Amygdala (tissue), 56 donors: ENCODE measurements around the gene DIP2B.
A peak's percentile ranks its signal among the peaks of the same experiment; 100 is the strongest.
"Not testable (repeated sequence)": the region's sequence is repeated elsewhere in the genome, so short reads cannot be mapped to it uniquely, and the experiment has no call there.

Experiments used
- DNase-seq, 56 donors: peaks; one replicate each; lab custom pipeline; 2025; lab: John Stamatoyannopoulos, UW

Gene DIP2B

GRCh38 chr12:50504798-50505674 lies at the start of gene DIP2B:
Gene DIP2B (plus strand): TSS chr12:50504985. CDS start chr12:50505141, 156 bp downstream.
- DNase-seq = peak; percentile 54 to 95 (median 85)

- no peak for DNase-seq
Measured at GRCh38 chr12:50458606-50459005, 46.2 kb upstream of the DIP2B start.

GRCh38 chr12:50467439-50467838 lies 37.3 kb upstream of the DIP2B start:
- DNase-seq = no peak

GRCh38 chr12:50477241-50477832 lies 27.4 kb upstream of the DIP2B start:
- DNase-seq = no peak

- no peak for DNase-seq
Measured at GRCh38 chr12:50482571-50482970, 22.2 kb upstream of the DIP2B start.

- DNase-seq = no peak
Measured at GRCh38 chr12:50483488-50483887, 21.3 kb upstream of the DIP2B start.

GRCh38 chr12:50488801-50489200 lies 16.0 kb upstream of the DIP2B start:
- DNase-seq = no peak

GRCh38 chr12:50498119-50498518 lies 6.7 kb upstream of the DIP2B start:
- DNase-seq = not testable (repeated sequence)

- peak in 55 of 56 donors; percentile 4 to 92 (median 62) for DNase-seq
Measured at GRCh38 chr12:50505675-50506530, 1.1 kb downstream of the DIP2B start.

- DNase-seq = peak in 1 of 56 donors; percentile 23
Measured at GRCh38 chr12:50506753-50507473, 2.1 kb downstream of the DIP2B start.

- no peak for DNase-seq
Measured at GRCh38 chr12:50507474-50507838, 2.7 kb downstream of the DIP2B start.

GRCh38 chr12:50507930-50508329 lies 3.1 kb downstream of the DIP2B start:
- DNase-seq = peak in 6 of 56 donors; percentile 1 to 23 (median 12)

- no peak for DNase-seq
Measured at GRCh38 chr12:50508414-50508813, 3.6 kb downstream of the DIP2B start.

- DNase-seq = no peak
Measured at GRCh38 chr12:50508970-50509663, 4.3 kb downstream of the DIP2B start.

GRCh38 chr12:50514526-50515276 lies 9.9 kb downstream of the DIP2B start:
- DNase-seq = no peak

- DNase-seq = peak in 1 of 56 donors; percentile 24
Measured at GRCh38 chr12:50515587-50515986, 10.8 kb downstream of the DIP2B start.

- no peak for DNase-seq
Measured at GRCh38 chr12:50517421-50518048, 12.8 kb downstream of the DIP2B start.

GRCh38 chr12:50518090-50518489 lies 13.3 kb downstream of the DIP2B start:
- DNase-seq = no peak
